Measurements from ENCODE around the gene CASZ1.

Gene CASZ1

GRCh38 chr1:10612436-10613160 lies 183.8 kb downstream of the CASZ1 start:
- DNase-seq (ENCODE audit: low read depth in 1 of 2, low spot score in 1 of 2): no peak

- no peak for DNase-seq (ENCODE audit: low read depth in 1 of 2, low spot score in 1 of 2)
These were observed 185.4 kb downstream of the CASZ1 start for GRCh38 chr1:10610901-10611600.

- no peak for DNase-seq (ENCODE audit: low read depth in 1 of 2, low spot score in 1 of 2)
These were observed 187.8 kb downstream of the CASZ1 start for GRCh38 chr1:10608690-10609089.

DNA sequence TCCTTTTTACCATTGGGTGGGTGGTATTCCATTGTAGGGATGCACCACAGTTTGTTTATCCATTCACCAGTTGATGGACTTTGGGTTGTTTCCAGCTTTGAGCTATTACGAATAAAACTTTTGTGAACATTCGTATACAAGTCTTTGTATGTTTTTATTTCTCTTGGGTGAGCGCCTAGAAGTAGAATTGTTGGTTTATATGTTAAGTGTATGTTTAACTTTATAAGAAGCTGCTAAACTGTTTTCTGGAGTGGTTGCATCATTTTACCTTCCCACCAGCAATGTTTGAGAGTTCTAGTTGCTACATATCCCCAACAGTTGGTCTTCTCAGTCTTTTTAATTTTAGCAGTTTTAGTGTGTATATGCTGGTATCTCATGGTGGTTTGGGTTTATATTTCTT lies 189.2 kb downstream of the CASZ1 start:
- DNase-seq (ENCODE audit: low read depth in 1 of 2, low spot score in 1 of 2): no peak

GRCh38 chr1:10606064-10606463 lies 190.4 kb downstream of the CASZ1 start:
- no peak for DNase-seq (ENCODE audit: low read depth in 1 of 2, low spot score in 1 of 2)

DNA sequence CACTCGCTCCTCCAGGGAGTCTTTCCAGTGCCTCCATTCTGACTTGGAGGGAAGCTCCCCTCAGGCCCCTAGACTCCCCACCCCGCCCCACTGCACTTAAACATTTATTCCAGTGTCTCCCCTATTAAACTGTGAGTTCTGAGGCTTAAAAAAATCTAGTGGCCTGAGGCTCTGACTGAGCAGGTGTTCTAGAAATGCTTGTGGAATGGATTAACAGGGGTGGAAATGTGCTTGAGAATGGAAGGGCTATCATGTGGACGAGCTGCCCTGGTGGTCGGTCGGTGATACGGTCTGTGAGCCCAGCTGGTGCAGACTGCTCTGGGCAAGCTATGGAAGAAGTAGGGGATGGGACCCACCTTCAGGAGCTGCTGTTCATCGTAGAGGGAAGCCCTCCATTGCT lies 191.5 kb downstream of the CASZ1 start:
- DNase-seq (ENCODE audit: low read depth in 1 of 2, low spot score in 1 of 2): no peak

GRCh38 chr1:10602936-10603335 lies 193.5 kb downstream of the CASZ1 start:
- no peak for DNase-seq (ENCODE audit: low read depth in 1 of 2, low spot score in 1 of 2)

DNA sequence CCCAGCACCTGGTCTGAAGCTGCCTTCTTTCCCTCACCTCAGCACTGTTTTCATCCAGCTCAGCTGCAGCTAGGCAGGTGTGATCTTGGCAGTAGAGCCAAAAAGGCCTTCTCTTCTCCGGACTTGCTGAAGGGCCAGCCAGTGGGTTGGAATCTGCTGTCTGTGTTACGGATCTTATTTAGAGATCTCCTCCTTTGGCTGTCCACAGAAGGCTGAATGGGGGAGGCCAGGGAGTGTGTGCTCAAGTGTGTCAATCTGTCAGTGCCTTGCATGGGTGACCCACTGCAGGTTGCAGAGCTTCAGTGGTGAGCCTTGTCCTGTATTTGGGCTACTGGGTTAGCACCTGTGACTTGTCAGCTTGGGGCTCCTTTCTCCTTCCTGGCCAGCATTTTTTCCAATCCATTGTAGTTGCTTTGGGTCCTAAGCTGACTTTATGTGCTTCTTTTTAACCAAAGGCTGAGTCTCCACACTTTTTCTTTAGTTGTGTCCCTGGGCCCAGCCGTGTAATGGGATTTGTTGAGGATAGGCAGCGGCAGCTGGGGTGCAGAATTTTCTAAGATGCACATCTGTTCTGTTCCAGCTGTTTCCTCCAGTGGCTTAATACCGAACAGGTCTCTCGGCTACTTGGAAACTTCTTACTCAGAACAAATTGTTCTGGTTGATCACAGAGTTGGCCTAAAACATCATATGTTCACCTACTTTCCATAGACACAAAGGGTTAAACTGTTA lies 194.9 kb downstream of the CASZ1 start:
- DNase-seq (ENCODE audit: low read depth in 1 of 2, low spot score in 1 of 2): no peak

DNA sequence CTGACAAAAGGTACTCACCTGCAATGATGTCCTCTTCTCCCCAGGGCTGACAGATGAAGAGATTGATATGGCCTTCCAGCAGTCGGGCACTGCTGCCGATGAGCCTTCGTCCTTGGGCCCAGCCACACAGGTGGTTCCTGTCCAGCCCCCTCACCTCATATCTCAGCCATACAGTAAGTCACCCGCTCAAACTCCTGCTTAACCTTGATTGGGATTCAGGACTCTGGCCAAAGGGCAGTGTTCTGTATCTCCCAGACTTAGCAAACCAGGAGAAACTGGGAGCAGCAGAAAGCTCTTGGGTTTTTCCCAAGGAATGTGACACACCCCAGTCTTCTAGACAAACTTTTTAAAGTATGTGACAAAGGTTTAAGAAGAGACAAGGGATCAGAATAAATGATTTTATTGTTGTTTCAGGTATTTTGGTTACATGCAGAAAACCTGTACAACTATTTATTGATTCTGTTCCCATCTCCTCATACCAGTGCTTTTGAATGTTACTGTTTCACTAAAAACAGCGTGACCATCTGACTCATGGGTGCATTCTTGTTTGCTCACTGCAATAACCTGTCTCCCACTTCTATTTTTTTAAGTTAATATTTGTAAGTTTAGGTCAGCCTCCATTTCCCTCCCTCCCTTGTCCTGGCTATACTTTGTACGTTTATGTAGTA lies 197.1 kb downstream of the CASZ1 start:
- DNase-seq (ENCODE audit: low read depth in 1 of 2, low spot score in 1 of 2): no peak

GRCh38 chr1:10598389-10598702 lies 198.1 kb downstream of the CASZ1 start:
- no peak for DNase-seq (ENCODE audit: low read depth in 1 of 2, low spot score in 1 of 2)

GRCh38 chr1:10597492-10598388 lies 198.7 kb downstream of the CASZ1 start:
- DNase-seq (ENCODE audit: low read depth in 1 of 2, low spot score in 1 of 2): no peak

DNA sequence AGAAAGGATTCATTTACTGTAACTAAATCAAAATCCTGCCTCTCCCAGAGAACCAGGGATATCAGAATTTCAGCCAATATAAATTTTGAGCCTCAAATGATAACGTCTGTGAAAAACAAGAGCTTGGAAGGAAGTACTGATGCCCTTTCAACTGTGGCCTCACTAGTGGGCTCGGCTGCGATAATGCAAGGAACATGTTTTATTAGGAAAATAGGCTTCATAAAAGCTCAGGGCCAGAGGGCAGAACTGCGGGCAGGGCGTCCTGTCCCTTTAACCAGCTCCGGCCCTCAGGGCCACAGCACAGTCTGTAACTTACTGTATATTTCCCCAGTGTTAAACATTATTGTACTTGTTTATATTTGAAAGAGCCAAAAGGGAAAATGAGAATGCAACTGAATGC lies 199.7 kb downstream of the CASZ1 start:
- no peak for DNase-seq (ENCODE audit: low read depth in 1 of 2, low spot score in 1 of 2)

- DNase-seq (ENCODE audit: low read depth in 1 of 2, low spot score in 1 of 2): no peak
These were observed 201.7 kb downstream of the CASZ1 start for GRCh38 chr1:10594595-10595223.

- DNase-seq (ENCODE audit: low read depth in 1 of 2, low spot score in 1 of 2): no peak
These were observed 202.7 kb downstream of the CASZ1 start for GRCh38 chr1:10593750-10594149.

DNA sequence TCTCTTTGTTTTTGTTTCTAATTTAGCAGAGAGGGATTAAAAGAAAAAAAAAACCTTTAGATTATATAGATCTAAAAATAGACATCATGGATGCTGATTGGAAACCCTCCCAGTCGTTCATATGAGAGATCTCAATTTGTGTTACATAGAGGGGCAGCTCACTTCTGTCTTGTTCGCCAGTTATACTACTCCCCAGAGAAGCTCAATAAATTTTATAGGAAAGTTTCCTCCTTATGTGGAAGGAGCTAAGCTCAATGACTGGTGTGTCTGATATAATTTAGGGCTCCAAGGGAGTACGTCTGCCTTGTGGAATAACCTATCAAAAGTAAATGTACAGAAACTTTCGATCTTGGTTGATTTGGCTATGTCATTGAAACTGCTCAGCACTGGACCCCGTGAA lies 204.1 kb downstream of the CASZ1 start:
- no peak for DNase-seq (ENCODE audit: low read depth in 1 of 2, low spot score in 1 of 2)

GRCh38 chr1:10591010-10591409 lies 205.4 kb downstream of the CASZ1 start:
- DNase-seq (ENCODE audit: low read depth in 1 of 2, low spot score in 1 of 2): no peak

GRCh38 chr1:10589074-10589473 lies 207.4 kb downstream of the CASZ1 start:
- no peak for DNase-seq (ENCODE audit: low read depth in 1 of 2, low spot score in 1 of 2)

- no peak for DNase-seq (ENCODE audit: low read depth in 1 of 2, low spot score in 1 of 2)
These were observed 207.8 kb downstream of the CASZ1 start for GRCh38 chr1:10588640-10589039.
